ENCODE data around the gene ARMC2. TPM values are rescaled to one million over a fixed set of nuclear protein-coding genes. Genes with fewer than 3 reads are reported as not detected.

Gene ARMC2
- total RNA-seq, 1 donor from 2014 or later: 1.1 TPM

- DNase-seq (ENCODE audit: extremely low read depth, low read depth, low spot score): no peak
Measured at GRCh38 chr6:108982154-108983113, 134.2 kb downstream of the ARMC2 start.

- DNase-seq (ENCODE audit: extremely low read depth, low read depth, low spot score): no peak
Measured at GRCh38 chr6:108983151-108983550, 134.9 kb downstream of the ARMC2 start.

GRCh38 chr6:108985301-108985700 lies 137.1 kb downstream of the ARMC2 start:
- DNase-seq (ENCODE audit: extremely low read depth, low read depth, low spot score): no peak

- no peak for DNase-seq (ENCODE audit: extremely low read depth, low read depth, low spot score)
Measured at GRCh38 chr6:108987156-108987555, 138.9 kb downstream of the ARMC2 start.

- no peak for DNase-seq (ENCODE audit: extremely low read depth, low read depth, low spot score)
Measured at GRCh38 chr6:108988296-108988695, 140.1 kb downstream of the ARMC2 start.

GRCh38 chr6:108988765-108989164 lies 140.5 kb downstream of the ARMC2 start:
- no peak for DNase-seq (ENCODE audit: extremely low read depth, low read depth, low spot score)

- DNase-seq (ENCODE audit: extremely low read depth, low read depth, low spot score): no peak
Measured at GRCh38 chr6:108989700-108990099, 141.5 kb downstream of the ARMC2 start.

- DNase-seq (ENCODE audit: extremely low read depth, low read depth, low spot score): no peak
Measured at GRCh38 chr6:108993876-108994275, 145.7 kb downstream of the ARMC2 start.

- no peak for DNase-seq (ENCODE audit: extremely low read depth, low read depth, low spot score)
Measured at GRCh38 chr6:108995296-108995695, 147.1 kb downstream of the ARMC2 start.

- no peak for DNase-seq (ENCODE audit: extremely low read depth, low read depth, low spot score)
Measured at GRCh38 chr6:108996208-108996607, 148.0 kb downstream of the ARMC2 start.

GRCh38 chr6:108998485-108998884 lies 150.3 kb downstream of the ARMC2 start:
- DNase-seq (ENCODE audit: extremely low read depth, low read depth, low spot score): no peak

- DNase-seq (ENCODE audit: extremely low read depth, low read depth, low spot score): no peak
Measured at GRCh38 chr6:108999428-108999827, 151.2 kb downstream of the ARMC2 start.

- DNase-seq (ENCODE audit: extremely low read depth, low read depth, low spot score): no peak
Measured at GRCh38 chr6:109000289-109000688, 152.1 kb downstream of the ARMC2 start.

GRCh38 chr6:109001291-109001894 lies 153.2 kb downstream of the ARMC2 start:
- no peak for DNase-seq (ENCODE audit: extremely low read depth, low read depth, low spot score)

- DNase-seq (ENCODE audit: extremely low read depth, low read depth, low spot score): no peak
Measured at GRCh38 chr6:109002051-109002697, 154.0 kb downstream of the ARMC2 start.

- no peak for DNase-seq (ENCODE audit: extremely low read depth, low read depth, low spot score)
Measured at GRCh38 chr6:109002882-109003281, 154.7 kb downstream of the ARMC2 start.

- DNase-seq (ENCODE audit: extremely low read depth, low read depth, low spot score): no peak
Measured at GRCh38 chr6:109006818-109007217, 158.6 kb downstream of the ARMC2 start.

- DNase-seq (ENCODE audit: extremely low read depth, low read depth, low spot score): no peak
Measured at GRCh38 chr6:109007521-109007920, 159.3 kb downstream of the ARMC2 start.

GRCh38 chr6:109008054-109008453 lies 159.8 kb downstream of the ARMC2 start:
- no peak for DNase-seq (ENCODE audit: extremely low read depth, low read depth, low spot score)

- peak; percentile 31 for DNase-seq (ENCODE audit: extremely low read depth, low read depth, low spot score)
Measured at GRCh38 chr6:109008537-109009235, 160.5 kb downstream of the ARMC2 start.

All from glomerular endothelial cell (primary cell).